ENCODE measurements around the gene INS. TPM values are rescaled to one million over a fixed set of nuclear protein-coding genes. Genes with fewer than 3 reads are reported as not detected.

The INS gene
- total and polyA plus RNA-seq, 2 of the 13 experiments (the other 11 are each of a cell fraction or from before 2014, with no cell fraction given) = not detected

GRCh38 chr11:2129699-2130366 lies 31.2 kb downstream of the INS start (continued):
- TF ChIP-seq ZNF367 (CRISPR knock-in tag; IDR thresholded peaks at IDR 0.05; ENCODE audit: borderline replicate concordance) = no peak
- peak; percentile 84; the same call in 1 of the 2 replicates for TF ChIP-seq HOXA7 (CRISPR knock-in tag; IDR thresholded peaks at IDR 0.05)
- TF ChIP-seq PHF8 (CRISPR knock-in tag; IDR thresholded peaks at IDR 0.05) = peak; percentile 9; the same call in 1 of the 2 replicates
- no peak for TF ChIP-seq ZNF496 (CRISPR knock-in tag; IDR thresholded peaks at IDR 0.05; ENCODE audit: insufficient replicate concordance)
- peak; percentile 14; the same call in 1 of the 2 replicates for TF ChIP-seq ZNF772 (CRISPR knock-in tag; IDR thresholded peaks at IDR 0.05)
- peak; percentile 43; the same call in 1 of the 2 replicates for TF ChIP-seq GABPB1 (CRISPR knock-in tag; IDR thresholded peaks at IDR 0.05)
- no peak for TF ChIP-seq ZFP41 (CRISPR knock-in tag; IDR thresholded peaks at IDR 0.05; ENCODE audit: borderline replicate concordance)
- no peak for TF ChIP-seq MZF1 (CRISPR knock-in tag; IDR thresholded peaks at IDR 0.05; ENCODE audit: borderline replicate concordance)
- no peak; the same call in 1 of the 2 replicates for TF ChIP-seq ZNF543 (CRISPR knock-in tag; IDR thresholded peaks at IDR 0.05)
- no peak for TF ChIP-seq ZBTB39 (CRISPR knock-in tag; IDR thresholded peaks at IDR 0.05)
- no peak for TF ChIP-seq FOXK2 (IDR thresholded peaks at IDR 0.05)
- peak; percentile 96; the same call in 1 of the 2 replicates for TF ChIP-seq ZNF468 (CRISPR knock-in tag; IDR thresholded peaks at IDR 0.05)
- no peak for TF ChIP-seq TP53 (CRISPR knock-in tag; conservative IDR thresholded peaks at IDR 0.05)
- TF ChIP-seq ZNF550 (CRISPR knock-in tag; IDR thresholded peaks at IDR 0.05; ENCODE audit: borderline replicate concordance) = no peak
- TF ChIP-seq ZNF616 (CRISPR knock-in tag; IDR thresholded peaks at IDR 0.05; ENCODE audit: low read depth) = peak; percentile 75; the same call in 1 of the 2 replicates
- peak; percentile 43; the same call in 1 of the 2 replicates for TF ChIP-seq YEATS4 (CRISPR knock-in tag; IDR thresholded peaks at IDR 0.05; ENCODE audit: borderline replicate concordance)
- 0 out of 4 replicates have a peak, but pooled peaks of 1 of the 2 experiments have one; percentile 5 for TF ChIP-seq REST (IDR thresholded peaks at IDR 0.05; ENCODE audit: borderline replicate concordance in 1 of 2, low read depth in 1 of 2, low read length in 2 of 2)
- no peak for TF ChIP-seq BHLHE40 (IDR thresholded peaks at IDR 0.05; ENCODE audit: low read length)
- peak; percentile 15; the same call in 1 of the 2 replicates for TF ChIP-seq MTERF4 (CRISPR knock-in tag; IDR thresholded peaks at IDR 0.05)
- TF ChIP-seq ZBTB34 (CRISPR knock-in tag; IDR thresholded peaks at IDR 0.05) = peak; percentile 80; the same call in 1 of the 2 replicates

Data from HepG2 (cell line).